Memory B cell (primary cell): ENCODE data around the gene CALD1.

ENCODE experiments used
- ATAC-seq: fragments of 150-1000 bp; cut with Tn5 transposase; 2 replicates; pipeline ENCODE4 v1.10.0; 2021; ENCODE audit warnings: low read depth, mild to moderate bottlenecking, moderate library complexity
- DNase-seq, 2 donors: peaks; one replicate each; pipeline ENCODE4 v3.0.0; 2022; ENCODE audit warnings: low spot score in 2 of 2
- H3K27ac Mint-ChIP-seq: one replicate; pipeline ENCODE4 v1.8.0; 2022; ENCODE audit warnings: mild to moderate bottlenecking, moderate library complexity, mixed read lengths
- H3K27me3 Mint-ChIP-seq: one replicate; pipeline ENCODE4 v1.8.0; 2022; ENCODE audit warnings: mixed read lengths
- H3K36me3 Mint-ChIP-seq: one replicate; pipeline ENCODE4 v1.8.0; 2022; ENCODE audit warnings: mild to moderate bottlenecking, mixed read lengths
- H3K4me1 Mint-ChIP-seq: one replicate; pipeline ENCODE4 v1.8.0; 2022; ENCODE audit warnings: mixed read lengths
- H3K4me3 Mint-ChIP-seq: one replicate; pipeline ENCODE4 v1.8.0; 2022; ENCODE audit warnings: mild to moderate bottlenecking, moderate library complexity, mixed read lengths
- H3K9me3 Mint-ChIP-seq: one replicate; pipeline ENCODE4 v1.8.0; 2022; ENCODE audit warnings: mixed read lengths

The CALD1 gene

DNA sequence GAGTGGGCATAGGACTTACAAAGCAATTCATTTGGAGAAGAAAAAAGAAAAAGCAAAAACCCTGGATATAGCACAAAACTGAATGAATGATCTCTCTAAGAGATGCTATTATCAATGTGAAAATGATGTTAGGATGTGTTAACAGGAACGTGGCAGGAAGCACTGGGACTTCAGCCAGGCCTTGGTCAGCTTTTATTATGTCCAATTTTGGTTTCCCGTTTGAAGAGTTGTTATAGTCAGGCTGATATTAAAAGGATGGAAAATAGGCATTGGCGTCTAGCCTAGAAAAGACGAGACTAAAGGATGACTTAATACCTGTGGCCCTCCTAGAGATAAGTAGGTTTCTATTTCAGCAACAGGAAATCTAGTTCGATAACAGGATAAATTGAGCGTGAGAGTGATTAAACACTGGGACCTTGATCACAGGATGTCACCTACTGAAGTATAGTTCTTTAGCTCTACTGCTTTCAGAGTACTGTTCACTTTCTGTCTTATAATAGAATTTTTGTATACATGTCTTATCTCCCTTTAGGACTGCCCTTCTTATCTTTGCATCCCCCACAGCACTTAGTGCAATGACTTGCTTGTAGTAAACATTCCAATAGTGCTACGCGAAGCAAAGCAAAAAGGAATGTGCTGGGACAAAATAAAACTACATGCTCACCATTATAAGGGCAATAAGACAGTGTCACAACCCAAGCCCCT lies 107.1 kb downstream of the CALD1 start:
- H3K4me1 Mint-ChIP-seq: peaks cover 2% of the 10 kb centered on the region
- no peaks in the 10 kb centered on the region for H3K9me3 Mint-ChIP-seq
- DNase-seq (no peak), ATAC-seq (no peak)
- no peak overlapping the region for H3K4me3 Mint-ChIP-seq
- no peak overlapping the region for H3K27ac Mint-ChIP-seq
- no peaks in the 10 kb centered on the region for H3K36me3 Mint-ChIP-seq
- peaks cover 2% of the 10 kb centered on the region for H3K27me3 Mint-ChIP-seq

GRCh38 chr7:134887523-134887922 lies 108.1 kb downstream of the CALD1 start:
- DNase-seq: no peak
- Mint-ChIP-seq H3K36me3 (no peaks in the 10 kb centered on the region), H3K4me1 (peaks cover 2% of the 10 kb centered on the region), H3K27ac (no peak overlapping the region), H3K9me3 (no peaks in the 10 kb centered on the region), H3K4me3 (no peak overlapping the region), H3K27me3 (peaks cover 4% of the 10 kb centered on the region)
- ATAC-seq: no peak

- DNase-seq (no peak), ATAC-seq (no peak)
- Mint-ChIP-seq H3K36me3 (no peaks in the 10 kb centered on the region), H3K4me3 (no peak overlapping the region), H3K27me3 (peaks cover 7% of the 10 kb centered on the region), H3K27ac (no peak overlapping the region), H3K9me3 (no peaks in the 10 kb centered on the region), H3K4me1 (peaks cover 2% of the 10 kb centered on the region)
Measured at GRCh38 chr7:134888141-134888740, 108.8 kb downstream of the CALD1 start.

DNA sequence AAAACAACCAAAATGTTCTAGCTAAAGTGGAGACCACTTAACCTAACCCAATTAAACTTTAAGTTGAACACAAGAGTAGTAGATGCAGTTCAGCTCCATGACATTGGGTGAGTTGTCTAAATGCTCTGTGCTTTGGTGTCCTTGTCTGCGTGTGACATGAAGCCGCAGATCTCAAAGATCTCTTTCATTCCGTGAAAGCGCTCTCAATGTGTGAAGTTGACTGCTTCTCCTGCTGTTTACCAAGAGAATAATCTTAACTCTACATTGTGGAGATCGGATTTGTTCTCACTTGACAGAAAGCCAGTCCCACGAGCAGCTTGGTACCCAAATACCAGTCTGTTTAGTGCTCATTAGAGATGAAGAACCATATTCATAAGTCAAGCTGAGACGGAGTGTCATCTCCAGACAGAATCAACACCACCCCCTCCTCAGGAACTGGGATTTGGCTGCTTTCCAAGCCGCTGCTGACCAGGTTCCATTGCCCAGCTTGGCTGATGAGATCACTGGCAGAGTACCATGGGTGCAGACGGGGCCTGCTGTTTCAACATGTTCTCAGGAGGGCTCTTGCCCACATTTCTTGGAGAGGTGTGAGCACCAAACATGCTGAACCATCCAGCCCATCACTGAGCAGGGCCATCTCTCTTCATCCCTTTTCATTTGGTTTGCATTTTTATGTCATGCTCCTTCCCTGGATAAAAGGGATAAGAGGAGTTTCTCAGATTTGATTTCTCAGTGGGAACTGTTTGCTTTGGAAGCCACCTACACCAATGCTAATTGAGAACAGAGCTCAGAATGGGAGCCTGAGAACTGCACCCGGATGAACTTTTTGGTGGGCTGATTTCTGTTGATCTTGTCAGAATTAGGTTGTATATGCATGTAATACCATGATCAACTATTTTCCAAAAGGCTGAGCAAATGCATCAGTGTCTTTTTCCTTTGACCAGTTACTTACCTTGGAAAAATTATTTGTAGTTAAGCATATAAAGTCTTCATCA lies 111.1 kb downstream of the CALD1 start:
- peaks cover 2% of the 10 kb centered on the region for H3K4me1 Mint-ChIP-seq
- DNase-seq (no peak), ATAC-seq (no peak)
- no peaks in the 10 kb centered on the region for H3K9me3 Mint-ChIP-seq
- H3K27ac Mint-ChIP-seq: no peak overlapping the region
- H3K36me3 Mint-ChIP-seq: no peaks in the 10 kb centered on the region
- peaks cover 11% of the 10 kb centered on the region for H3K27me3 Mint-ChIP-seq
- no peak overlapping the region for H3K4me3 Mint-ChIP-seq

DNA sequence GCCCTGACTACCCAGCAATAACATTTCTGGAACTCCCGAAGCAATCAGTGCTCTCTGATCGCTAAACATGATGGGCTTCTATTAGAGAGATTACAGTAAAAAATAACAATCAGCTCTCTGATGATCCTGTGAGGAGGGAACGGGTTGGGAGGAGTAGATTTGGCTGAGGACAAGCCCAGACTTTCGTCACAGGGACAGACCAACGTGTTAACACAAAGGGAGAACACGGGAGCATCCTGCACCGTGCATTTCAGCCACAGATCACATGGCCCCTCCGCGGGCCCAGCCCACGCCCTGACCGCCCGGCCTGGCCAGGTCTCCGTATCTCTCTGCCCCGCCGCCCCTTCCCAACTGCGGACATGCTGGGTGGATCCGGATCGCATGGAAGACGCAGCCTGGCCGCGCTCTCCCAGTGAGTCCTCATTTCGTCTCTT lies 111.8 kb downstream of the CALD1 start:
- ATAC-seq (no peak), DNase-seq (no peak)
- peaks cover 2% of the 10 kb centered on the region for H3K4me1 Mint-ChIP-seq
- peaks cover 2% of the 10 kb centered on the region for H3K36me3 Mint-ChIP-seq
- no peak overlapping the region for H3K27ac Mint-ChIP-seq
- peaks cover 4% of the 10 kb centered on the region for H3K9me3 Mint-ChIP-seq
- H3K4me3 Mint-ChIP-seq: no peak overlapping the region
- peaks cover 11% of the 10 kb centered on the region for H3K27me3 Mint-ChIP-seq

- Mint-ChIP-seq H3K4me3 (no peak overlapping the region), H3K4me1 (peaks cover 2% of the 10 kb centered on the region), H3K27ac (no peak overlapping the region), H3K36me3 (peaks cover 4% of the 10 kb centered on the region), H3K27me3 (peaks cover 11% of the 10 kb centered on the region), H3K9me3 (peaks cover 7% of the 10 kb centered on the region)
- DNase-seq (no peak), ATAC-seq (no peak)
Measured at GRCh38 chr7:134891696-134892678, 112.6 kb downstream of the CALD1 start.

- ATAC-seq (no peak), DNase-seq (no peak)
- no peak overlapping the region for H3K4me3 Mint-ChIP-seq
- no peak overlapping the region for H3K27ac Mint-ChIP-seq
- H3K27me3 Mint-ChIP-seq: peaks cover 11% of the 10 kb centered on the region
- peaks cover 2% of the 10 kb centered on the region for H3K4me1 Mint-ChIP-seq
- peaks cover 8% of the 10 kb centered on the region for H3K9me3 Mint-ChIP-seq
- H3K36me3 Mint-ChIP-seq: peaks cover 4% of the 10 kb centered on the region
Measured at GRCh38 chr7:134892963-134893362, 113.5 kb downstream of the CALD1 start.

- Mint-ChIP-seq H3K27me3 (peaks cover 11% of the 10 kb centered on the region), H3K4me3 (no peak overlapping the region), H3K36me3 (peaks cover 4% of the 10 kb centered on the region), H3K4me1 (peaks cover 2% of the 10 kb centered on the region), H3K27ac (no peak overlapping the region), H3K9me3 (peaks cover 8% of the 10 kb centered on the region)
- ATAC-seq (no peak), DNase-seq (no peak)
Measured at GRCh38 chr7:134893920-134894319, 114.5 kb downstream of the CALD1 start.

DNA sequence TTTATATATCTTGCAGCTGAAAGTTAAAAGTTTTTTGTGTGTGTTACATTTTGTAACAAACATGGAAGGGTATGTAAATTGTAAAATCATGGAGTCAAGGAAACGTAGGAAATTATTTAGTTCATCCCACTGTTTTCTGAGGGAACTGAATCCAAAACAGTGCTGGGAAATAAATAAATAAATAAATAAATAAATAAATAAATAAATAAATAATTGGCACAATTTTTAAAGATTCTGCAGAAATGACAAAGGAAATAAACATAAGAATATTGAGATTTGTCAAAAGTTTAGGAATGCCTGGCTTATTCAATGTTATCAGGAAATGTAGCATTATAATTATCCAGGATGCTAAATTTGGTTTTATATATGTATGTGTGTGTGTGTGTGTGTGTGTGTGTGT lies 115.5 kb downstream of the CALD1 start:
- H3K36me3 Mint-ChIP-seq: peaks cover 4% of the 10 kb centered on the region
- H3K4me1 Mint-ChIP-seq: peaks cover 5% of the 10 kb centered on the region

GRCh38 chr7:134896073-134896472 lies 116.6 kb downstream of the CALD1 start:
- H3K4me1 Mint-ChIP-seq: peaks cover 14% of the 10 kb centered on the region
- no peak for ATAC-seq
- H3K36me3 Mint-ChIP-seq: peaks cover 4% of the 10 kb centered on the region
- no peak for DNase-seq
- H3K27me3 Mint-ChIP-seq: peaks cover 13% of the 10 kb centered on the region
- H3K27ac Mint-ChIP-seq: no peak overlapping the region
- H3K4me3 Mint-ChIP-seq: no peak overlapping the region
- peaks cover 8% of the 10 kb centered on the region for H3K9me3 Mint-ChIP-seq

More for the DNA sequence above, 115.5 kb downstream of the CALD1 start:
- ATAC-seq (no peak), DNase-seq (no peak)
- no peak overlapping the region for H3K27ac Mint-ChIP-seq
- H3K9me3 Mint-ChIP-seq: peaks cover 8% of the 10 kb centered on the region
- peaks cover 13% of the 10 kb centered on the region for H3K27me3 Mint-ChIP-seq
- no peak overlapping the region for H3K4me3 Mint-ChIP-seq

DNA sequence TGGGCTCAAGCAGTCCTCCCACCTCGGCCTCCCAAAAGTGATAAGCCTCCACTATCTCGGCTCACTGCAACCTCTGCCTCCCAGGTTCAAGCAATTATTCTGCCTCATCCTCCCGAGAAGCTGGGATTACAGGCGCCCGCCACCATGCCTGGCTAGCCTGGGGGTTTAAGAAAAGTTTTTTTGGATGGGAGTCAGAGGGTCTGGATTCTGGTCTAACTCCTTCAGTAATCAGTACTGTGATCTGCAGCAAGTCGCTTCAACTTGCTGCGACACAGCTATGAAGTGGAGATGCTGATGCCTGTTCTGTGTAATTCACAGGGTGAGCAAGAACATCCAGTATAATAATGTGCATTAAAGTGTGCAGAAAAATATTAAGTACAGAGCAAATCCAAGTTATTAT lies 118.5 kb downstream of the CALD1 start:
- Mint-ChIP-seq H3K36me3 (peaks cover 4% of the 10 kb centered on the region), H3K27me3 (peaks cover 9% of the 10 kb centered on the region), H3K4me1 (peaks cover 12% of the 10 kb centered on the region), H3K27ac (no peak overlapping the region), H3K9me3 (peaks cover 8% of the 10 kb centered on the region), H3K4me3 (no peak overlapping the region)
- DNase-seq (no peak), ATAC-seq (no peak)

DNA sequence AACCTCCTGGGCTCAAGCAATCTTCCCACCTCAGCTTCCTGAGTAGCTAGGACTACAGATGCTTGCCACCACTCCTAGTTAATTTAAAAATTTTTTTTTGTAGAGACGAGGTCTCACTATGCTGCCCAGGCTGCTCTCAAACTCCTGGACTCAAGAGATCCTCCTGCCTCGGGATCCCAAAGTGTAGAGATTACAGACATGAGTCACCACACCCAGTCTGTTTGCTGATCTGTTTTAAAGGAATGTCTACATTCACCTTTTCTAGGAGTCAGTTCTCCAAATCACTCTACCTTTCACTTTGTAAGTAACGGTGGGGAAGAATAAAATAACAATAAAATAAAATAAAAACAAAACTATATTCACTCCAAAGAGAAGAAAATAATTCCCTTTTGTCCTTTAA lies 120.3 kb downstream of the CALD1 start:
- Mint-ChIP-seq H3K4me3 (no peak overlapping the region), H3K9me3 (peaks cover 8% of the 10 kb centered on the region), H3K27ac (no peak overlapping the region), H3K36me3 (peaks cover 4% of the 10 kb centered on the region), H3K4me1 (peaks cover 12% of the 10 kb centered on the region), H3K27me3 (peaks cover 3% of the 10 kb centered on the region)
- DNase-seq: no peak
- no peak for ATAC-seq
